Measurements from ENCODE around the gene NR3C2.

DNA sequence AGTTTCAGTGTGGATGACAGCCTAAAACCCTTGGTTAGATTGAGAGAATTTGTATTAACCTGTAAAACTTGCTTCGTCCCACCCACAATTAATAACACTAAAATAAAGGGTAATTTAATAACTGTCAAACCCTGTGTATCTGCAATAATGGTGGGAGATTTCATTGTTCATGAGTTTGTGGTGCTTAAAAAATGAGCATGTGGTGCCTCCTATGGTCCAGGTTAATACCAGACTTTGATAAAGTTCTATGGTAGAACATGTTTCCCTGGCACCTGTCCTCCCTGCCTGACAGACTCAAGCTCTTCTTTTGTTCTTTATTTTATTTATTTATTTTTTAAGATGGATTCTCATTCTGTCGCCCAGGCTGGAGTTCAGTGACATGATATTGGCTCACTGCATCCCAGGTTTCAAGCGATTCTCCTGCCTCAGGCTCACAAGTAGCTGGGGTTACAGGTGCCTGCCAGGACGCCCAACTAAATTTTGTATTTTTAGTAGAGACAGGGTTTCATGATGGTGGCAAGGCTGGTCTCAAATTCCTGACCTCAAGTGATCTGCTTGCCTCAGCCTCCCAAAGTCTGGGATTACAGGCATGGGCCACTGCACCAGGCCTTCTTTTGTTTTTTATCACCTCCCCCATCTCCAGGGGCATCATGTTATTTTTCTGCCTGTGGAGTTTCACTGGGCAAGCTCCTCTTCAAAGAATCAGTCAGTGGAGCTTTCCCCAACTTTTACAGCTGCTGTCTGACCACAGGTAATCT, 289.2 kb downstream of the NR3C2 start:
- TF ChIP-seq, protein P1, sequence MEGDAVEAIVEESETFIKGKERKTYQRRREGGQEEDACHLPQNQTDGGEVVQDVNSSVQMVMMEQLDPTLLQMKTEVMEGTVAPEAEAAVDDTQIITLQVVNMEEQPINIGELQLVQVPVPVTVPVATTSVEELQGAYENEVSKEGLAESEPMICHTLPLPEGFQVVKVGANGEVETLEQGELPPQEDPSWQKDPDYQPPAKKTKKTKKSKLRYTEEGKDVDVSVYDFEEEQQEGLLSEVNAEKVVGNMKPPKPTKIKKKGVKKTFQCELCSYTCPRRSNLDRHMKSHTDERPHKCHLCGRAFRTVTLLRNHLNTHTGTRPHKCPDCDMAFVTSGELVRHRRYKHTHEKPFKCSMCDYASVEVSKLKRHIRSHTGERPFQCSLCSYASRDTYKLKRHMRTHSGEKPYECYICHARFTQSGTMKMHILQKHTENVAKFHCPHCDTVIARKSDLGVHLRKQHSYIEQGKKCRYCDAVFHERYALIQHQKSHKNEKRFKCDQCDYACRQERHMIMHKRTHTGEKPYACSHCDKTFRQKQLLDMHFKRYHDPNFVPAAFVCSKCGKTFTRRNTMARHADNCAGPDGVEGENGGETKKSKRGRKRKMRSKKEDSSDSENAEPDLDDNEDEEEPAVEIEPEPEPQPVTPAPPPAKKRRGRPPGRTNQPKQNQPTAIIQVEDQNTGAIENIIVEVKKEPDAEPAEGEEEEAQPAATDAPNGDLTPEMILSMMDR (conservative IDR thresholded peaks at IDR 0.05; ENCODE audit: low read depth, low read length) = no peak
- no peak for TF ChIP-seq EZH2 (IDR thresholded peaks at IDR 0.05; ENCODE audit: low read length, unreplicated experiment)
